HTERT RPE-1 (cell line): ENCODE data around the gene FRYL.
"Not testable (repeated sequence)": the region's sequence is repeated elsewhere in the genome, so short reads cannot be mapped to it uniquely, and the experiment has no call there.

Source experiments
- in situ Hi-C: fragments of 300-500 bp; cut with MboI; formaldehyde crosslinking; loops from 4 replicates; pipeline ENCODE4 v1.14.3; 2020; ENCODE audit warnings: low sequenced_read_pairs

FRYL gene

GRCh38 chr4:48667148-48667547 lies 112.9 kb downstream of the FRYL start:
- in situ Hi-C loops = no loop called here

- in situ Hi-C loops = no loop called here
Observed at GRCh38 chr4:48665555-48666186, 114.4 kb downstream of the FRYL start.

- in situ Hi-C loops = no loop called here
Observed at GRCh38 chr4:48664938-48665337, 115.1 kb downstream of the FRYL start.

- in situ Hi-C loops = no loop called here
Observed at GRCh38 chr4:48661391-48661790, 118.7 kb downstream of the FRYL start.

GRCh38 chr4:48660347-48660746 lies 119.7 kb downstream of the FRYL start:
- in situ Hi-C loops = no loop called here

GRCh38 chr4:48654015-48654664 lies 125.9 kb downstream of the FRYL start:
- in situ Hi-C loops = no loop called here

GRCh38 chr4:48653217-48654014 lies 126.7 kb downstream of the FRYL start:
- in situ Hi-C loops = no loop called here

- in situ Hi-C loops = no loop called here
Observed at GRCh38 chr4:48651914-48652313, 128.2 kb downstream of the FRYL start.

GRCh38 chr4:48649505-48649904 lies 130.6 kb downstream of the FRYL start:
- in situ Hi-C loops = no loop called here

- in situ Hi-C loops = no loop called here
Observed at GRCh38 chr4:48645225-48645794, 134.8 kb downstream of the FRYL start.

GRCh38 chr4:48642421-48643374 lies 137.4 kb downstream of the FRYL start:
- in situ Hi-C loops = no loop called here

- in situ Hi-C loops = no loop called here
Observed at GRCh38 chr4:48641401-48641800, 138.7 kb downstream of the FRYL start.

GRCh38 chr4:48640699-48641098 lies 139.4 kb downstream of the FRYL start:
- in situ Hi-C loops = no loop called here

- in situ Hi-C loops = no loop called here
Observed at GRCh38 chr4:48640225-48640624, 139.9 kb downstream of the FRYL start.

- in situ Hi-C loops = no loop called here
Observed at GRCh38 chr4:48639807-48640206, 140.3 kb downstream of the FRYL start.

GRCh38 chr4:48638586-48638985 lies 141.5 kb downstream of the FRYL start:
- in situ Hi-C loops = not testable (repeated sequence)

GRCh38 chr4:48636911-48637310 lies 143.2 kb downstream of the FRYL start:
- in situ Hi-C loops = no loop called here

GRCh38 chr4:48635980-48636379 lies 144.1 kb downstream of the FRYL start:
- in situ Hi-C loops = no loop called here

GRCh38 chr4:48635310-48635709 lies 144.8 kb downstream of the FRYL start:
- in situ Hi-C loops = no loop called here

GRCh38 chr4:48634688-48635308 lies 145.3 kb downstream of the FRYL start:
- in situ Hi-C loops = no loop called here
